Renal cortex interstitium (tissue), 11 donors: Measurements from ENCODE around the gene IDH1. TPM values are rescaled to one million over a fixed set of nuclear protein-coding genes. Genes with fewer than 3 reads are reported as not detected.
A peak's percentile ranks its signal among the peaks of the same experiment; 100 is the strongest.
"Not testable (repeated sequence)": the region's sequence is repeated elsewhere in the genome, so short reads cannot be mapped to it uniquely, and the experiment has no call there.

Experiments used
- DNase-seq, 11 donors: peaks; one replicate each; pipeline ENCODE4 v3.0.0-alpha.2; 2013; ENCODE audit warnings: low read depth in 9 of 11, low spot score in 4 of 11; ENCODE audit errors: extremely low read depth in 1 of 11
- polyA plus RNA-seq, 3 donors: library from polyadenylated mRNA; unstranded; fragments of 120-200 nt; gene quantifications; one replicate each; pipeline ENCODE4 v1.2.1, GENCODE V29; 2013; ENCODE audit not compliant: insufficient read length in 3 of 3

The IDH1 gene
- polyA plus RNA-seq, 3 donors, result 84.5 to 107 (median 94.1) TPM

DNA sequence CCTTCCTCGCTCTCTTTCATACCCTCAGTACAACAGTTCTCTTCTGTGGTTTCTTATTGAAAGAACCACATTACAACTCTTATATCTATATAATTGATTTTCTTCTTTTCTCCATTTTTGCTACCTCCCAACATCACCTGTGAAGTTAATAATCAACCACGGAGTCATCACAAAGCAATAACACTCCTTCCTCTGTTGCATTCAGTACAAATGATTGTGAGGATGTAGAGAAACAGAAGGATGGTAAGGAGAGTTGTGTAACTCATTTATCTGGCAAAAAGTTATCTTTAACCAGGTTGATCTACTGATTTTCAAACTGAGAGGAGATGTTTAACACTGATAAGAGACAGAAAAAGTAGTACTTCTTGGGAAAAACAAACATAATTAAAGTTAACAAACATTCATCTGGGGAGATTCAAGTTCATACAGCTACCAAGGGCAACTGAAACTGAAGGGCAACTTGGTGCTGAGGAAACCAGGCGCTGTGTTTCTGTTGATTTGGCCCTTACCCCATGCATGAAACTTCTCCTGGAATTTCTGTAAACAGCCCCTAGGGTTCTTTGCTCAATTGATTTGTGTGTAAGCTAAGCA, 14.2 kb downstream of the IDH1 start:
- DNase-seq, result no peak

DNA sequence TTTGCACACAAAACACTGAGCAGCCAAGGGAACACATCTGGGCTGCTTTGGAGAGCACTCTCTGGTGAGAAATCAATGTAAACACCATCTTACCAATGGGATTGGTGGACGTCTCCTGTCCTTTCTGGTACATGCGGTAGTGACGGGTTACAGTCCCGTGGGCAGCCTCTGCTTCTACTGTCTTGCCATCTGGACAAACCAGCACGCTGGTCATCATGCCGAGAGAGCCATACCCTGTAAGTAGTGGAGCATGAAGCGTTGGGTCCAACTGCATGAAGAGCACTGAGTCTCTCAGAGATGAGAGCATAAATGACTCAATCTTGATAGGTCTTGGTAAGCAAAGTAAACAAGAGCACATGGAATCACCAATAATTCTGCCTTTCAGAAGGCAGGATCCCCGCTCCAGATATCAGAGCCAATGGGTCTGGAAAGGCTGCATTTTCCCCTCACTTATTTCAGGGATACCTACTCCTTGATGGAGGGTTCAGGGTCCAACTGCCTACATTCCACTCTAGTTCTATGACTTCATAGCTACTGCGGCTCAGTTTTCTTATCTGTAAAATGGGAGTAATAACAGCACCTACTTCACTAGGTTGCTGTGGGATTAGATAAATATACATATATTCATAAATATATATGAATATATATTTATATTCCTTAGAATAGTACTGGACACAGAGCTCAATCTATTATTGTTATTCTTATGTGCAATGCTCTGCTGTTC, 14.9 kb downstream of the IDH1 start:
- no peak for DNase-seq

DNA sequence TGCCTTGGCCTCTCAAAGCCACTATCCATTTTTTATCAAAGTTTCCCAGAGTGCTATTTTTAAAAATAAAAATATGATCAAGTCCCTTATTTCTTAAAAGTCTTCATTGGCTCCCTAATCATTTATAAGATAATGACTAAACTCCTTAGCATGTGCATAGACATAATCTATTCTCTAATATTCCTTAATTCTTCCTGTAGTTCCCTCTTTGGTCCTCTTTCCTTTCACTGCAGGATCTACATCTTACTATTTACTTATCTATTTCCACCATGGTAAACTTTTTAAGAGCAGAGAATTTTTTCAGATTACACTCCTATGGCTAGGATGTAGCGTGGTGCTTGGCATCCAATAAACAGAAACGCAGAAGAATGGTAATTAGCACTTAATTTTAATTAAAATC, 19.0 kb downstream of the IDH1 start:
- DNase-seq, result no peak

DNA sequence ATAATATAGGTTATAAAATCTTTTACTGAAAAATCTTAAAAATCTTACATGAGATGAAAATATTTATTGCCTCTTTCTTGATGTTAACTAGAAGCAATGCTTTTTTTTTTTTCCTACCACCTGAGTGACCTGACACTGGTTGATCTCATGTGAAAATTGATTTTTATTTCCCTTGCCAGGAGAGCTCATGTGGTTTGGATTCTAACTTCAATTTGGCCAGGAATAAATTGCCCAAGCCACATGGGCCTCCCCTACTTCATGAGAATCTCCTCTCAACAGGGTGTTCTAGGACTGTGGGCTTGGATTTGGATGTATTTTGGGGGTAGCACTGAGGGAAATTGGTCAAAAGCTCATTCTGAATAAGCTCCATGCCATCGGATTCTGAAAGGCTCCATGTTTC, 20.1 kb downstream of the IDH1 start:
- DNase-seq, result no peak

DNA sequence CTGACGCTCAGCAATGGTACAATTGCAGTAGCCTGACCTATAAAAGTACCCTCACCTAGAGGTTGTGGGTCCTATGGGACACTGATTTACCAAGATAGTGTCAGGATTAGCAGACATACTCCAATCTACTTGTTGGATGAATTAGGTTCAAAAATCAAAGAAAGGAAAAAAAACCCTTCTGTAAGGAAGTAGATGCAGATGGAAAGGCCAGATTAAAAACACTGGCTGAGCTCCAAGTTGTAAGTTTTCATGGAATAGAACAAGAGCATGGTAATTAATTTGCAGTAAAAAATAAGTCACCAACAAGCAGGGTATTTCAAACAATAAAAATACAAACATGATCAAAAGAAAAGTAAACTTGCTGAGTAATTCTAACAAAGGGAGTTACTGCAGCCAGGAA, 26.4 kb downstream of the IDH1 start:
- DNase-seq, result peak in 2 of 11 donors; percentile 12 to 29

DNA sequence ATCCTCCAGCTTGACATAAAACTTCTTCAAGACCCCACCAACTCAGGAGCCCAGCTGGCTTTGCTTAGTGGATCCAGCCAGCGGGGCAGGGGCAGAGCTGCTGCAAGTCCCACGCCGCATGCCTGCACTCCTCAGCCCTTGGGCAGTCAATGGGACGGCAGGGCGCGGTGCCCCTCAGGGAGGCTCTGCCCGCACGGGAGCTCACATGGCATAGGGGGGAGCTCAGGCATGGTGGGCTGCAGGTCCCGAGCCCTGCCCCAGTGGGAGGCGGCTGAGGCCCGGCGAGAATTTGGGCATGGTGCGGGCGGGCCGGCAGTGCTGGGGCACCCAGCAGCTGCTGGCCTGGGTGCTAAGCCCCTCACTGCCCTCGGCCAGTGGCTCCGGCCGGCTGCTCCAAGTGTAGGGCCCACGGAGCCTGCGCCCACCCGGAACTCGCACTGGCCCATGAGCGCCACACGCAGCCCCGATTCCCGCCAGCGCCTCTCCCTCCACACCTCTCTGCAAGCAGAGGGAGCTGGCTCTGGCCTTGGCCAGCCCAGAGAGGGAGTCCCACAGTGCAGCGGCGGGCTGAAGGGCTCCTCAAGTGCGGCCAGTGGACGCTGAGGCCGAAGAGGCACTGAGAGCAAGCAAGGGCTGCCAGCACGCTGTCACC, 27.2 kb downstream of the IDH1 start:
- no peak for DNase-seq

DNA sequence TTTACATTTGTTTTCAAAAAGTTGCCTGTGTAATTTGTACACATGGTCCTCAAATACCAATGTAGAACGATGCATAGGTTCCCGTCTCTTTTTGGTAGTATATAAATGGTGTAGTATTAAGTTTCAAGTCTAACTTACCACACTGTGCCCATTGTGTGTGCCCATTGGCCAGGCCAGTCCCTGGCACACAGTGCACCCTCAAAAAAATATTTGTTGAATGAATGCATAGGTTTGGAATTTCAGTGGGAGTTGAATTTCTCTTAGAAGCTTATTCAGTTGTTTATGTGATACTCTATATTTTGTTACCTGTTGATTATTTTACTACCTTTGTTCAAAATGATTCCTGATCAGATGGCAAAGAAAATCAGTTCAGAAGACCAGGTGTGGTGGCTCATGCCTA, 30.1 kb downstream of the IDH1 start:
- no peak for DNase-seq

DNA sequence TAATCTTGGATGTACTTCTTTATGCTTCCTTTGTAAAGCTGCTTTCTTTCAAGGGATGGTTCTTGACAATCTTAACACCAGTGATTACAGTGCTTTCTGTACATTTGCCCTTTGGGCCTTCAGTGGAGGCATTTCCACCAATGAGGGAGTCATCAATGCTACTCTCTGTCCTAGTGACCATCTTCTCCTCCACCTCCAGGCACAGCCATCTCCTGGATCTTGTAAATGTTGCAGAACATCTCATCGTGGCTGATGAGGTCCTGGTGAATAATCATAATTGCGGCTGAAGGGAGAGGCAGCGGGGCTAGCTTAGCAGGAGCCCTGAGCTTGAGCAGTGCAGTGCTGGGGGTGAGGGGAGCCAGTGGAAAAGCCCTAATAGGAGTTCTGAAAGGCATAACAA, 32.5 kb downstream of the IDH1 start:
- DNase-seq, result no peak

DNA sequence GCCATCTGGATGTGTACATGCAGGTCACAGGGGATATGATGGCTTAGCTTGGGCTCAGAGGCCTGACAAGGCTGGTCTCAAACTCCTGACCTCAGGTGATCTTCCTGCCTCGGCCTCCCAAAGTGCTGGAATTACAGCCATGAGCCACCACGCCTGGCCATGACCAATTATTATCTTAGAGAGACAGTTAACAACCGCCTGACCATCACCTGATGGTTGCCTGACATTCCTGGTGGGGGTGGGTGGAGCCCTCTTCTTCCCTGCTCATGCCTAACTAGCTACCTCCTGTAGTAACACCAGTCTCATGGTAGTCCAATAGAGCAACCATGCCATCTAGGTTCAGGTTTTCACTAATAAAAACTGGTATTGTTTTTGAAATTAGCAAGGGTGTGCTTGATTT, 33.0 kb downstream of the IDH1 start:
- DNase-seq, result not testable (repeated sequence)

DNA sequence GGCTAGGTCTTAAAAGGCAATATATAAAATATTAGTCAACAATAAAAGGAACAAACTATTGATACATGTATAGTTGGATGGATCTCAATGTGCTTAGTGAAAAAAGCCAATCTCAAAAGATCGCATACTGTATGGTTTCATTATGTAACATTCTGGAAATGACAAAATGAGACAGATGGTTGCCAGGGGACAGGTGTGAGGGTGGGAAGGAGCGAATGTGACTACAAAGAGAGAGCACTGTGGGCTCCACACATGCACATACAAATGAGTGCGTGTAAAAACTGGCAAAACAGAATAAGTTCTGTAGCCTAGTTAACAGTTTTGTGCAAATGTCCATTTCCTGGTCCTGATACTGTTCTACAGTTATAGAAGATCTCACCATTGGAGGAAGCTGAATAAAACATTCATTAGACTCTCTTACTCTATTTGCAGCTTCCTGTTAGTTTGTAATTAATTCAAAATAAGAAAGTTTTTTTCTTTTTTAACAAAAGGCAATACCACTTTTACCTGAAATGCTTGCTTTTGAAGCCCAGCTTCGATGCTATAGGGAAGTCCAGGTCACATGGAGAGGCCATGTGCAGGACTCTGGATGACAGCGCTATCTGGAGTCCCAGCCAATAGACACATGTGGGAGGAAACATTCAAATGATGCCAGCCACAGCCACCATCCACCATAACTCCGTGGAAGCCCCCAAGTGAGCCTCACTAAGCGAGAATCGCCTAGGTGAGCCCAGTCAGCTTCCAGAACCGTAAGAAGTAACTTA, 44.0 kb downstream of the IDH1 start:
- DNase-seq, result no peak

DNA sequence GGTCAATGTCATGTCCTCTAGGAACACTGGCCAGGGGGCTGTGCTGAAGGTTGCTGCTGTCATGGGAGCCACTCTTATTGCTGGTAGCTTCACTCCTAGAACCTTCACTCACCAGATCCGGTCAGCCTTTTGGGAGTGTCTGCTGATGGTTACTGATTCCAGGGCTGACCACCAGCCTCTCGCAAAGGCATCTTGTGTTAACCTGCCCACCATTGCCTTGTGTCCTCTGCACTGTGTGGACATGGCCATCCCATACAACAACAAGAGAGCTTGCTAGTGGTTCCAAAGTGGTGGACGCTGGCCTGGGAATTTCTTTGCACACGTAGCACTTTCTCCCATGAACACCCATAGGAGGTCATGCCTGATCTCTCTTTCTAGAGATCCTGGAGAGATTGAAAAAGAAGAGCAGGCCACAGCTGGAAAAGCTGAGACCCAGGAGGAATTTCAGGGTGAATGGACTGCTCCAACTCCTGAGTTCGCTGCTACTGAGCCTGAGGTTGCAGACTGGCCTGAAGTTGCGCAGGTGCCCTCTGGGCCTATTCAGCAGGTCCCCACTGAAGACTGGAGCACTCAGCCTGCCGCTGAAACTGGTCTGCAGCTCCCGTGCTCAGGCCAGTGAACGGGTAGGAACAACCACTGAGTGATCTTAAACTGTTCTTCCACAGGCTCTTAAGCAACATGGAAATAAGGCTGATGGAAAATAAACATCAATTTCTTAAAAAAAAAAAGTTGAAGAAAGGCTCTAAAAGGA, 46.4 kb downstream of the IDH1 start:
- DNase-seq, result no peak

DNA sequence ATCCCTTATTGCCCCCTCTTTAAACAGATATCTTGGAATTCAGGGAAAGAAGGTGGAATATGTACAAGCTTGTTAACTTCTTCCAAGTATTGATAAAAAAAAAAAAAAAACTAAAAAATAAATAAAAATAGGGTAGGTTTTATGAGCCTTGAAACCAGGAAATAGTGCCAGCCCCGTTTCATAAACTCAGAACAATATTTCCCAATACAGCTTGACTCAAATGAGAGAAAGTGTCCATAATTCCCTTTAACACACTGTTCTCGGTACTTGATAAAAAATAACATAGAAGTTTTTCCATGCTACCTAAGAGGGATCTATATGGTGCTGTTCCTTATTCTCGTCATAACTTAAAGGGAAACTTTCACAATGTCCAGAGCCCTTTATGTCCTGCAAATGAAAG, 47.1 kb downstream of the IDH1 start:
- no peak for DNase-seq

DNA sequence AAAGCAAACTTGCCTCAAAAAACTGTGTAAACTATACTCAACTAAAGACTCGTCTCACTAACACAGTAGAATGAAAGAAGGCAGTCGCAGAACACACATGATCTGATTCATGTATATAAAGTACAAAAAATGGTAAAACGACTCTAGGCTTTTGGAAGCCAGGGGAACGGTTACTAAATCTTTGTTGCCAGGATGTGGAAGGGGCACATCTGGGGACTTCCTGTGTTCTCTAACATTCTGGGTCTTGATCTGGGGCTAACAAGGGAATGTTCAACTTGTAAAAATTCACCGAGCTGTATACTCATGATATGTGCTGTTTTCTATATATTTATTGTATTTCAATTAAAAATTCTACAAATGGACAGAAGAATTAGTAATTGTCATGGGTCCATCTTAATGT, 50.7 kb downstream of the IDH1 start:
- DNase-seq, result no peak

DNA sequence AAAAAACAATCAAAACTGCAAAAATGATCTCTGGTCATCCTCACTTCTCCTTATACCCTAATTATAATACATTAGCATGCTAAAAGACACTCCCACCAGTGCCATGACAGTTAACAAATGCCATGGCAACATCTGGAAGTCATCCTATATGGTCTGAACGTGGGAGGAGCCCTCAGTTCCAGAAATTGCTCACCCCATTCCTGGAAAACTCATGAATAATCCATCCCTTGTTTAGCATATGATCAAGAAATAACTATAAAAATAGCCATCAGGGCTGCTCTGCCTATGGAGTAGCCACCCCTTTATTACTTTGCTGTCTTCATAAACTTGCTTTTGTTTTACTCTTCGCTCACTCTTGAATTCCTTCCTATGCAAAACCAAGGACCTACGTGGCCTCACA, 59.3 kb downstream of the IDH1 start:
- DNase-seq, result no peak

DNA sequence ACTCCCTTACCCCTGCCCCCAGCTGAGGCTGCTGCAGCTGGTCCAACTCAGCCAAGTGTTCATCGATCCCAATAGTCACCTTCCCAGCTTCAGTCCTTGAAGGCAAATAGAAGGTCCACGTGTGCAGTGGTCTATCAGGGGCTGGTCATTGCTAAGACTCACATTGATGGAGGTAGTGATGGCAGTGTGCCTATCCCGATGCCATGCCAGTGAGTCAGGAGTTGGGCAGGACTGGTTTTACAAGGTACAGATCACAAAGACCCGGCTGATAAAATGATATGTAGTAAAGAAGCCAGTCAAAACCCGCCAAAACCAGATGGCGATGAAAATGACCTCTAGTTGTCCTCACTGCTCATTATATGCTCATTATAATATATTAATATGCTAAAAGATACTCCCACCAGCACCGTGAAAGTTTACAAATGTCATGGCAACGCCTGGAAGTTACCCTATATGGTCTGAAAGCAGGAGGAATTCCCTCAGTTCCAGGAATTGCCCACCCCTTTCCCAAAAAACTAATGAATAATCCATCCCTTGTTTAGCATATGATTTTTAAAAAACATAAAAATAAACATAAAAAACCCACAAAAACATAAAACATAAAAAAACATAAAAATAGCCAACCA, 62.1 kb downstream of the IDH1 start:
- no peak for DNase-seq

DNA sequence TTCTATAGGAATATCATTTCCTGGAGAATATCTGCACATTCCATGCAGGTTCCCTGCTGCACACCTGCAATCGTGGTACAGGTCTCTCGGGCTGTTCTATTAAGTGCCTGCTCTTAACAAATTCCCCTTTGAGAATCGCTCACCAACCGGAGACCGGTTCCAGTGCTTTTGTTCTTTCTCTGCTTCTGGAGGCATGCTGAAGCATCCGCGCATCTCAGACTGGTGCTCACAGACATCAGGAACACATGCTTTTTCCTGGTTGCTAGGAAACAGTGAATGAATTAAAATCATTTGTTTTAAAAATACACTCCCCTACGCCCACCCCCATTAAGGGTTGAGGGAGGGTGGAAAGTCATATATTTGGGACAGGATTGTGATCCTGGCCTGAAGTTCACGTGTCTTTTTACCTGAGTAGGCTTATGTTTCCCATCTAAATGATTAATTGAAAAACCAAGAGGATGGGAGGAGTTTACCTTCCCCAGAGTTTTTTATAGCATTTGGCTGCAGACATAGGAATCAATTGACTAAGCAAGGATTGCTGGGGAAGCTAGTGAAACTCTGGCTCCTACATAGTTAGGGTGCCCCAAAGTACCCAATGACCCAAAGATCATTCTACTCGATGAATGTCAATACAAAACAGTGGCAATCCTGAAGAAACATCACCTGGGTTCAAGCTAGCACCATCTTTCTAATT, 64.9 kb downstream of the IDH1 start, which contains the start of gene C2orf80:
Gene C2orf80, minus strand, starts transcription at position 221 of the 694 bp plus-strand sequence. CDS start 3,044 bp downstream, outside the sequence.
- no peak for DNase-seq

DNA sequence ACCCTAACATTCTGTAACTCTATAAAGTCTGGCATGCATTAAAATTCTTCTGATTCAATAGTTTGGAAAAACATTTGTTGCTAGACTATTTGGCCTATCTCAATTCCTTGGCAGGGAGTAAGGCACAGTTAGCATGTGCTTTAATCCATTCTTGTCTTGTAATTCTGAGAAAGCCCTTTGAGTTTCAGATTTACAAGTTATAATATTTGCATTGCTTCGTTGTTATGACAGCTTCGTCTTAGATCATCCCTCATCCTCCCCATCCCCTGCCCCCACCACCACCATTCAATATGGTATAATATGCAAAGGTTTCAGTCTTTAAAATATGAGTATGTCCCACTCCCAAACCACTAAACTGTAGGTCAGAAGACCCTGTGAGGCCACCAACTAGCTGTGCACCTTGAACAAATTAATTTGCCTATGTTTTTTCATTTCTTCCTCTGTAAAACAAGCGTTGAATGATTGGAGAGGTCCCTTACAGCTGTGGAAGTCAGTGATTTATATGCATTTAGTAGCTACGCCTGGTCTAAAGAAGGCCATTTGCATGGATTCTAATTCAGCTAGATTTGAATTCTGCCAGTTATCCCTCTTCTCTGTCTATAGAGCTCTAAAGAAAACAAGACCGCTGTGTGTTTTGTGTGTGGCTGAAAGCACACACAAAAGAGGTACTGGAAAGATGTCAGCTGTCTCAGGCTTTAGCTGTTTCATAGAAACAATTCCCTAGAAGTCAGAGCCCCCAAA, 65.6 kb downstream of the IDH1 start:
- no peak for DNase-seq
